B cell (primary cell): Measurements from ENCODE around the gene RMND1.

Experiments
- EZH2 ChIP-seq: IDR thresholded peaks from 2 replicates; pipeline ENCODE4 v1.6.1; 2012; ENCODE audit warnings: borderline replicate concordance, low read depth, mild to moderate bottlenecking, moderate library complexity, low read length; ENCODE audit not compliant: insufficient read depth, poor library complexity, severe bottlenecking
- TF ChIP-seq, protein P1 (sequence below): fragments of 200-600 bp; IDR thresholded peaks from one replicate; pipeline ENCODE4 v1.8.0; 2022; ENCODE audit warnings: antibody characterized with exemption, mild to moderate bottlenecking

DNA sequence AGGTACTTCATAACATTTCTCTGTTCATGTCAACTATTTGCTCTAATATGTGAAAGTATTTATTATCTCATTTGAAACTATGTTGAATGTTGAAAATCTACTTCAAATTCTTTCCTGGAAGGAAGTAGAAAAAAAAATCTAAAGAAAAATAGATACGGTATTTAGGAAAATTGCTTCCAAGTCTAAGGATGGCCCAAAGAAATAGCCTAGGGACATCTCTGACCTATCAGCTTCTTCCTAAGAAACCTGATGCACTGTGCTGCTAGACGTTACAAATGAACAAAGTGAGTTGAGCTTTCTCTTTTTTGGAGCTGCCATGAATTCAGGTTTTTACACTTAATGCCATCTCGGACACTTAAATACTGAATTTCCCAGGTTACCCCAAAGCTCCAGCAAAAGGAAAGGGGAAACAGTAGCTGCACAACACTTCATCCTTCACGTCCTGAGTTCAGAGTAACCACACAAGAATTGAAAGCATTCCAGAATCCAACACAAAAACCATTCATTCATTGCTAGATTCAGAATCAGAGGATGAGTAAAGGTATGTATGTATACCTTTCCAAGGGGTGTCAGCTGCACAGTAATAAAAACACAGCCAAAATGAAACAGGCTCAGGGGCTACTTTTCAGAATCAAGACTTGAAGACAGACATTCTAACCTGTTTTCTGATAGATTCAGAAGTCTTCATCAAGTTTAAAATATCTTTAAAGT lies 7.9 kb downstream of the RMND1 start:
- no peak for TF ChIP-seq EZH2
- TF ChIP-seq, protein P1, sequence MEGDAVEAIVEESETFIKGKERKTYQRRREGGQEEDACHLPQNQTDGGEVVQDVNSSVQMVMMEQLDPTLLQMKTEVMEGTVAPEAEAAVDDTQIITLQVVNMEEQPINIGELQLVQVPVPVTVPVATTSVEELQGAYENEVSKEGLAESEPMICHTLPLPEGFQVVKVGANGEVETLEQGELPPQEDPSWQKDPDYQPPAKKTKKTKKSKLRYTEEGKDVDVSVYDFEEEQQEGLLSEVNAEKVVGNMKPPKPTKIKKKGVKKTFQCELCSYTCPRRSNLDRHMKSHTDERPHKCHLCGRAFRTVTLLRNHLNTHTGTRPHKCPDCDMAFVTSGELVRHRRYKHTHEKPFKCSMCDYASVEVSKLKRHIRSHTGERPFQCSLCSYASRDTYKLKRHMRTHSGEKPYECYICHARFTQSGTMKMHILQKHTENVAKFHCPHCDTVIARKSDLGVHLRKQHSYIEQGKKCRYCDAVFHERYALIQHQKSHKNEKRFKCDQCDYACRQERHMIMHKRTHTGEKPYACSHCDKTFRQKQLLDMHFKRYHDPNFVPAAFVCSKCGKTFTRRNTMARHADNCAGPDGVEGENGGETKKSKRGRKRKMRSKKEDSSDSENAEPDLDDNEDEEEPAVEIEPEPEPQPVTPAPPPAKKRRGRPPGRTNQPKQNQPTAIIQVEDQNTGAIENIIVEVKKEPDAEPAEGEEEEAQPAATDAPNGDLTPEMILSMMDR = no peak
